ENCODE results near the gene DOCK10. TPM values are rescaled to one million over a fixed set of nuclear protein-coding genes. Genes with fewer than 3 reads are reported as not detected.
A peak's percentile ranks its signal among the peaks of the same experiment; 100 is the strongest.
"Not testable (repeated sequence)": the region's sequence is repeated elsewhere in the genome, so short reads cannot be mapped to it uniquely, and the experiment has no call there.

The DOCK10 gene
- total RNA-seq, 1 donor: 20.7 TPM

- no peak for DNase-seq (ENCODE audit: low read depth)
- no peak overlapping the region for H3K4me3 ChIP-seq (ENCODE audit: low read depth, low read length)
- TF ChIP-seq, protein P1, sequence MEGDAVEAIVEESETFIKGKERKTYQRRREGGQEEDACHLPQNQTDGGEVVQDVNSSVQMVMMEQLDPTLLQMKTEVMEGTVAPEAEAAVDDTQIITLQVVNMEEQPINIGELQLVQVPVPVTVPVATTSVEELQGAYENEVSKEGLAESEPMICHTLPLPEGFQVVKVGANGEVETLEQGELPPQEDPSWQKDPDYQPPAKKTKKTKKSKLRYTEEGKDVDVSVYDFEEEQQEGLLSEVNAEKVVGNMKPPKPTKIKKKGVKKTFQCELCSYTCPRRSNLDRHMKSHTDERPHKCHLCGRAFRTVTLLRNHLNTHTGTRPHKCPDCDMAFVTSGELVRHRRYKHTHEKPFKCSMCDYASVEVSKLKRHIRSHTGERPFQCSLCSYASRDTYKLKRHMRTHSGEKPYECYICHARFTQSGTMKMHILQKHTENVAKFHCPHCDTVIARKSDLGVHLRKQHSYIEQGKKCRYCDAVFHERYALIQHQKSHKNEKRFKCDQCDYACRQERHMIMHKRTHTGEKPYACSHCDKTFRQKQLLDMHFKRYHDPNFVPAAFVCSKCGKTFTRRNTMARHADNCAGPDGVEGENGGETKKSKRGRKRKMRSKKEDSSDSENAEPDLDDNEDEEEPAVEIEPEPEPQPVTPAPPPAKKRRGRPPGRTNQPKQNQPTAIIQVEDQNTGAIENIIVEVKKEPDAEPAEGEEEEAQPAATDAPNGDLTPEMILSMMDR (IDR thresholded peaks at IDR 0.05; ENCODE audit: insufficient read depth, low read depth, low read length): no peak
Observed at GRCh38 chr2:224922142-224922727, 120.0 kb downstream of the DOCK10 start.

DNA sequence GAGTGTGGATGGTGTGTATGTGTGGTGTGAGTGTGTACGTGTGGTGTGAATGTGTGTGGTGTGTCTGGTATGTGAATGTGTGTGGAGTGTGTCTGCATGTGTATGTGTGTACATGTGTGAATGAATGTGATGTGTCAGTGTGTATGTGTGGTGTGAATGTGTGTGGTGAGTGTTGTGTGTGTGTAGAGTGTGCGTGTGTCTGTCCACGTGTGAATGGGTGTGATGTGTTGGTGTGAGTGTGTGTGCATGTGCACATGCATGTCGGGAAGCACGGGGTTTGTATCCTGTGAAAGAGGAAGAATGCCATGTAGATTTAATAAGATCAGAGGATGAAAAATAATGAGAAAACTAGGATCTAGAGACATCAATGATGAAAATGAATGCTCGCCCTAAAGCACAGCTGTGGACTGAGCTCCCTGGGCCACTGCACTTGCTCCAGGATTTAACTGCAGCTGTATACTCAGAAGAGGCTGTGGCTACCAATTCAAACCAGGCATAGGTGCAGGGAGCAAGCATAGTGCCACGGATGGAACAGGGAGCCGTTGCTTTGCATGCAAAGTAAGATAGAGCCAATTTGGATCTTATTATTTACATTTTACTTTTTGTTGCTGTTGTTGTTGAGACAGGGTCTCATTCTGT, 122.7 kb downstream of the DOCK10 start:
- no peak overlapping the region for H3K4me3 ChIP-seq (ENCODE audit: low read depth, low read length)
- DNase-seq (ENCODE audit: low read depth): no peak
- TF ChIP-seq, protein P1 (IDR thresholded peaks at IDR 0.05; ENCODE audit: insufficient read depth, low read depth, low read length): no peak

DNA sequence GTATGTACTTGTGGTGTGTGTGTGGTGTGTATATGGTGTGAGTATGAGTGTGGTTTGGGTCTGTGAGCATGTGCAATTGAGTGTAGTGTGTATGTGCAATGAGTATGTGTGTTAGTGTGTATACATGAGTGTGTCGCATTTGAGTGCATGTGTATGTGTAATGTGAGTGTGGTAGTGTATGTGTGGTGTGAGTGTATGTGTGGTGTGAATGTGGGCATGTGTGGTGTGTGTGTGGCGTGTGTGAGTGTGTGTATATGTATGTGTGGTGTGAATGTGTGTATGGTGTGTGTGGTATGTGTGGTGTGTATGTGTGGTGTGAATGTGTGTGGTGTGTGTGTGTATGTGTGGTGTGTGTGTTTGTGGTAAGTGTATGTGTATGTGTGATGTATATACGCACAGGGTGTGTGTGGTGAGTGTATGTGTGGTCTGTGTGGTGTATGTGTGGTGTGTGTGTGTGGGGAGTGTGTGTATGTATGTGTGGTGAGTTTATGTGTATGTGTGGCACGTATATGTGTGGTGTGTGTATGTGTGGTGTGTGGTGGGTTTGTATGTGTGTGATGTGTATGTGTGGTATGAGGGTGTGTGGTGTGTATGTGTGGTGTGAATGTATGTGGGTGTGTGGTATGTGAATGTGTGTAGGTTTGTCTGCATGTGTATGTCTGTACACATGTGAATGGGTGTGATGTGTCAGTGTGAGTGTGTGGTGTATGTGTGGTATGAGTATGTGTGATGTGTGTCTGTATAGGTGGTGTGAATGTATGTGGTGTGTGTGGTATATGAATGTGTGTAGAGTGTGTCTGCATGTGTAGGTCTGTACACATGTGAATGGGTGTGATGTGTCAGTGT, 123.4 kb downstream of the DOCK10 start:
- no peak for DNase-seq (ENCODE audit: low read depth)
- no peak overlapping the region for H3K4me3 ChIP-seq (ENCODE audit: low read depth, low read length)
- TF ChIP-seq, protein P1 (IDR thresholded peaks at IDR 0.05; ENCODE audit: insufficient read depth, low read depth, low read length): no peak

GRCh38 chr2:224917246-224917645, 125.0 kb downstream of the DOCK10 start:
- not testable (repeated sequence) for DNase-seq (ENCODE audit: low read depth); H3K4me3 ChIP-seq (ENCODE audit: low read depth, low read length)

DNA sequence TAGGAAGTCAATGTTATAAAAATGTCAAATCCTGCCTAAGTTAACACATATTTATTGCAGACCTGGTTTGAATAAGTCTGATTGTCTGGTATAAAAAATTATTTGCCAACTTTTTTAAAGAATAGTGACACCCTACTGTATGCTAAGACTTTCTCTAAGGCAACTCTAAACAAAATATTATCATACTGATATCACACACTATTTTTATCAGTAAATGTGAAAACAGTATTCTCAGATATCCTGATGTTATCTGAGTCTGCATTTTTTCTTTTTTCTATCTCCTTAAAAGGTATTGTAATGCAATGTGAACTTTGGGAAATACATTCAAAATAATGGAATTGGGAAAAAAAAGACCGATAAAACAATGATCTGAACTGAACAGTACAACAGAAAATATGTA, 127.1 kb downstream of the DOCK10 start:
- TF ChIP-seq, protein P1 (IDR thresholded peaks at IDR 0.05; ENCODE audit: insufficient read depth, low read depth, low read length): no peak
- DNase-seq (ENCODE audit: low read depth): no peak
- H3K4me3 ChIP-seq (ENCODE audit: low read depth, low read length): no peak overlapping the region

DNA sequence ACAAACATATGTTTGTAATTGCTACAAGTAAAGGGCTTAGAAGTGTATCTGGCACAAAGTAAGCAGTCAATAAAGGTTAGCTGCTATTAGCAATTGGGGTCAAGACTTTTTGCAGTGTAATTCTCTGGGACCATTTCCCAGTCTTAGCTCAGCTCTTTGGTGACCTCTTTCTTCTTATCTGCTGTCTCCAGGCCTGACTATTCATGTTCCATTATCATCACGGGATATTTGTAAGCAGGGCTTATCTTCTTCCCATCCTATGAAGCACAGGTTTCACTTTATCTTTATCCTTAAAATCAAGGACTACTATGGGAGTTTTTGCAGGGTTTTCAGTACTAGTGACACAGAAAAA, 131.7 kb downstream of the DOCK10 start:
- H3K4me3 ChIP-seq (ENCODE audit: low read depth, low read length): no peak overlapping the region
- TF ChIP-seq, protein P1 (IDR thresholded peaks at IDR 0.05; ENCODE audit: insufficient read depth, low read depth, low read length): no peak
- DNase-seq (ENCODE audit: low read depth): peak; percentile 32

- peak; percentile 79 for DNase-seq (ENCODE audit: low read depth)
- H3K4me3 ChIP-seq (ENCODE audit: low read depth, low read length): no peak overlapping the region
- TF ChIP-seq, protein P1 (IDR thresholded peaks at IDR 0.05; ENCODE audit: insufficient read depth, low read depth, low read length): no peak
Observed at GRCh38 chr2:224909885-224910573, 132.2 kb downstream of the DOCK10 start.
